ENCODE measurements around the gene PKN3.
A peak's percentile ranks its signal among the peaks of the same experiment; 100 is the strongest.

PKN3 gene

DNA sequence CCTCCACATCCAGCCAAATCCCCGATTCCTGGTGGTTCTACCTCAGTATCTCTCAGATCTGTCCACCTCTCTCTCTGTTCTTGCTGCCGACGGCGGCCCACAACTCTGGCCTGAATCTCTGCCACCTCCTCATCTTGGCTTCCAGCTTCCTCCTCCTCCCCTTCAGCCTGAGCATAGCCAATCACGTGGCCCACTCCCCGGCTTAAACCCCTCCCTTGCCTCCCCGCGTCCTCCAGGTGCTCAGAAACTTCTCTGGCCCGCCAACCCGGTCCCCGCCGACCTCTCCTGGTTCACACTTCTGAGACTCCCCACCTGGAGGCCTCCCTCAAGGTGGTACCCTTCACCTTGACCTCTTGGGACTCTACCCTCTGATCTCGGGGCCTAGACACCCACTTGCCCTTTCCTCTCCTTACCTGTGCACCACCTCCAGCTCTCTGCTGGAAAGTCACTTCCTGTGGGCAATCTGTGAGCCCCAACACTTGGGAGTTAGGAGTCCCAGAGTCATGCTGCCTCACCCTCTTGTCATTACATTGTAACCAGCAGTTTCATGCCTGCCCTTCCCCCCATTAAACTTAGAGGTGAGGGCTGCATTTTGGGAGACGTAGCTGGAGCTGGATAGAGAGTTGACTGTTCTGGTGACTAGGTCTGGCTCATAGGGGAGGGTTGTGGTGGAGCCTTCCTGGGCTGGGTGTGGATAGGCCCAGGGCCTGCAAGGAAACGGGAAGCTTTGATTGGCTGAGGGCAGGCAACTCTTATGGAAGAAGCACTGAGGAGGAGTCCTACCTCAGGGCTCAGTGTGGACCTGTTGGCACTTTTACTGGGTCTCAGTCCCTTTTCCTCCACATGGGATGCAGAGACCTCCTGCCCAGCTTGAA, 17.7 kb upstream of the PKN3 start:
- Histone ChIP-seq H3K23ac (ENCODE audit: low read length) (no peak overlapping the region), H2BK12ac (ENCODE audit: low read length) (peak overlapping the region; percentile 35), H3K9me3 (ENCODE audit: insufficient read depth, low read depth, low read length) (no peaks in the 10 kb centered on the region), H3K79me1 (ENCODE audit: low read length) (peaks cover 20% of the 10 kb centered on the region), H2BK120ac (ENCODE audit: insufficient read depth, low read length, poor library complexity) (peak overlapping the region; percentile 67), H3K14ac (ENCODE audit: low read length) (peak overlapping the region; percentile 43), H4K12ac (ENCODE audit: low read depth, low read length) (peak overlapping the region; percentile 43), H3K4me2 (ENCODE audit: low read length) (peak overlapping the region; percentile 91), H2AFZ (ENCODE audit: insufficient read depth, low read length, poor library complexity) (peak overlapping the region; percentile 68), H3K9ac (ENCODE audit: low read length) (peak overlapping the region; percentile 80), H3K27me3 (ENCODE audit: insufficient read depth, low read length) (no peaks in the 10 kb centered on the region), H3K79me2 (ENCODE audit: control insufficient read depth, insufficient read depth, low read length, poor library complexity) (peaks cover 15% of the 10 kb centered on the region), H4K91ac (ENCODE audit: low read depth, low read length) (peak overlapping the region; percentile 63), H2AK5ac (ENCODE audit: low read length) (peak overlapping the region; percentile 36), H3K36me3 (ENCODE audit: control insufficient read depth in 1 of 2, insufficient read depth in 2 of 2, low read length in 2 of 2) (peaks cover 0 to 2% of the 10 kb centered on the region in 2 experiments), H4K8ac (ENCODE audit: low read depth, low read length) (peak overlapping the region; percentile 72), H3K4ac (ENCODE audit: low read depth, low read length) (peak overlapping the region; percentile 66), H3K4me1 (ENCODE audit: control insufficient read depth in 1 of 2, insufficient read depth in 2 of 2, low read length in 2 of 2) (peaks cover 6 to 12% of the 10 kb centered on the region in 2 experiments), H3K27ac (ENCODE audit: low read depth, low read length) (peak overlapping the region; percentile 83), H3K18ac (ENCODE audit: low read length) (peak overlapping the region; percentile 43), H2BK5ac (ENCODE audit: low read depth, low read length, poor library complexity) (peak overlapping the region; percentile 49), H3K4me3 (ENCODE audit: low read depth, low read length) (peak overlapping the region; percentile 74)
- DNase-seq = peak; percentile 76 to 85
- no CpG with 5 or more reads among the region's 15 CpGs for WGBS (ENCODE audit: extremely low coverage, insufficient coverage, insufficient read length)

DNA sequence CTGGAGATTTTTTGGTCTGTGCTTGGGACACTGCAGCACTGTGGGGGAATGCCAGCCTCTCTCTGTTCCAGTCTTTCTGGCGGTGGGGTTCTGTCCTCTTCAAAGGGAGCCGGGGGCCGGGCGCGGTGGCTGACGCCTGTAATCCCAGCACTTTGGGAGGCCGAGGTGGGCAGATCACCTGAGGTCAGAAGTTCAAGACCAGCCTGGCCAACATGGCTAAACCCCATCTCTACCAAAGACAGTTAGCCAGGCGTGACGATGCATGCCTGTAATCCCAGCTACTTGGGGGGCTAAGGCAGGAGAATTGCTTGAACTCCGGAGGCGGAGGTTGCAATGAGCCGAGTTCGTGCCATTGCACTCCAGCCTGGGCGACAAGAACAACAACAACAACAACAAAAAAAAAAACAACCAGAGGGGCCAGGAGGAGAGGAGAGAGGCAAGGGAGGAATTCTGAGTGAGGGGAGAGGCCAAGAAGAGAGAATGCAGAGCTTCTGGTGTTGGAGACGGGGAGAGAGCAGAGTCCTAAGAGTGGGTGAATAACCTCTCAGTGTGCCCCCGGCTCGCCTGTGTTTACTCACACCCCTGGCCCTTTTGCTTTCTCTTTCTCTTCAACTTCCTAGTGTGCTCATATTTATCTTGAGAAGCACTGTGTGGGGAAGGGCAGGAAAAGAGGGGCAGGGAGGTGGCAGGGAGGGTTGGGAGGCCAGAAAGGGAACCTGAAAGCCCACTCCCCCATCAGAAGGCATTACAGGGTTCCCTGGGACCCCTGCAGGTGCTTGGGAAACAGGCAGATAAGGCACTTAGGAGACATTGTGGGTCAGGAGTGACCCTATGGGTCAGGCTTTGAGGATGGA, 16.4 kb upstream of the PKN3 start:
- Histone ChIP-seq H2AK5ac (ENCODE audit: low read length) (no peak overlapping the region), H3K4me2 (ENCODE audit: low read length) (peak overlapping the region; percentile 91), H3K36me3 (ENCODE audit: control insufficient read depth in 1 of 2, insufficient read depth in 2 of 2, low read length in 2 of 2) (peaks cover 0 to 2% of the 10 kb centered on the region in 2 experiments), H3K23ac (ENCODE audit: low read length) (no peak overlapping the region), H2BK120ac (ENCODE audit: insufficient read depth, low read length, poor library complexity) (no peak overlapping the region), H4K12ac (ENCODE audit: low read depth, low read length) (no peak overlapping the region), H2BK5ac (ENCODE audit: low read depth, low read length, poor library complexity) (no peak overlapping the region), H3K4ac (ENCODE audit: low read depth, low read length) (peak overlapping the region; percentile 78), H3K79me1 (ENCODE audit: low read length) (peaks cover 25% of the 10 kb centered on the region), H3K27me3 (ENCODE audit: insufficient read depth, low read length) (no peaks in the 10 kb centered on the region), H3K9ac (ENCODE audit: low read length) (peak overlapping the region; percentile 5), H3K27ac (ENCODE audit: low read depth, low read length) (no peak overlapping the region), H3K79me2 (ENCODE audit: control insufficient read depth, insufficient read depth, low read length, poor library complexity) (peaks cover 22% of the 10 kb centered on the region), H3K4me3 (ENCODE audit: low read depth, low read length) (no peak overlapping the region), H3K4me1 (ENCODE audit: control insufficient read depth in 1 of 2, insufficient read depth in 2 of 2, low read length in 2 of 2) (peaks cover 6 to 12% of the 10 kb centered on the region in 2 experiments), H3K9me3 (ENCODE audit: insufficient read depth, low read depth, low read length) (no peaks in the 10 kb centered on the region), H3K18ac (ENCODE audit: low read length) (no peak overlapping the region), H2BK12ac (ENCODE audit: low read length) (no peak overlapping the region), H4K8ac (ENCODE audit: low read depth, low read length) (no peak overlapping the region), H4K91ac (ENCODE audit: low read depth, low read length) (peak overlapping the region; percentile 20), H3K14ac (ENCODE audit: low read length) (no peak overlapping the region), H2AFZ (ENCODE audit: insufficient read depth, low read length, poor library complexity) (no peak overlapping the region)
- no peak for DNase-seq
- no CpG with 5 or more reads among the region's 17 CpGs for WGBS (ENCODE audit: extremely low coverage, insufficient coverage, insufficient read length)

DNA sequence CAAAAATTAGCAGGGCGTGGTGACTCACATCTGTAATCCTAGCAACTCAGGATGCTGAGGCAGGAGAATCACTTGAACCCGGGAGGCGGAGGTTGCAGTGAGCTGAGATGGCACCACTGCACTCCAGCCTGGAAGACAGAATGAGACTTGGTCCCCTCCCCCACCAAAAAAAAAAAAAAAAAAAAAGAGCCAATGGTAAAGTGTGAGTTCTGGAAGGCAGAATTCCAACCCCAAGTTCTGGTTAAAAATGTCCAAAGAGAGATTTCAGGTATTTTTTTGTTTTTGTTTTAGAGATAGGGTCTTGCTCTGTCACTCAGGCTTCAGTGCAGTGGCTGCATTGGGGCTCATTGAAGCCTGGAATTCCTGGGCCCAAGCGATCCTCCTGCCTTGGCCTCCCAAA, 14.8 kb upstream of the PKN3 start:
- no peak overlapping the region for H3K27ac ChIP-seq (ENCODE audit: low read depth, low read length)
- no CpG with 5 or more reads among the region's 4 CpGs for WGBS (ENCODE audit: extremely low coverage, insufficient coverage, insufficient read length)

GRCh38 chr9:128688501-128689292, 13.6 kb upstream of the PKN3 start, which contains the start of gene SET:
Gene SET (plus strand): TSS chr9:128689222. CDS start chr9:128689583, 361 bp downstream.
- Histone ChIP-seq H3K36me3 (ENCODE audit: control insufficient read depth in 1 of 2, insufficient read depth in 2 of 2, low read length in 2 of 2) (peaks cover 5 to 17% of the 10 kb centered on the region in 2 experiments), H4K8ac (ENCODE audit: low read depth, low read length) (peak within 1 kb of the TSS; percentile 83), H3K27ac (ENCODE audit: low read depth, low read length) (peak within 1 kb of the TSS; percentile 99), H3K4me3 (ENCODE audit: low read depth, low read length) (peak within 1 kb of the TSS; percentile 97), H2AK5ac (ENCODE audit: low read length) (no peak within 1 kb of the TSS), H3K4ac (ENCODE audit: low read depth, low read length) (peak within 1 kb of the TSS; percentile 98), H3K4me1 (ENCODE audit: control insufficient read depth in 1 of 2, insufficient read depth in 2 of 2, low read length in 2 of 2) (peaks cover 6 to 12% of the 10 kb centered on the region in 2 experiments), H4K91ac (ENCODE audit: low read depth, low read length) (peak within 1 kb of the TSS; percentile 92), H3K4me2 (ENCODE audit: low read length) (peak within 1 kb of the TSS; percentile 71), H3K14ac (ENCODE audit: low read length) (peak within 1 kb of the TSS; percentile 86), H3K9ac (ENCODE audit: low read length) (peak within 1 kb of the TSS; percentile 95), H2BK12ac (ENCODE audit: low read length) (no peak within 1 kb of the TSS), H3K9me3 (ENCODE audit: insufficient read depth, low read depth, low read length) (no peaks in the 10 kb centered on the region), H3K27me3 (ENCODE audit: insufficient read depth, low read length) (no peaks in the 10 kb centered on the region), H2AFZ (ENCODE audit: insufficient read depth, low read length, poor library complexity) (peak within 1 kb of the TSS; percentile 42), H3K79me2 (ENCODE audit: control insufficient read depth, insufficient read depth, low read length, poor library complexity) (peaks cover 23% of the 10 kb centered on the region), H3K23ac (ENCODE audit: low read length) (no peak within 1 kb of the TSS), H2BK5ac (ENCODE audit: low read depth, low read length, poor library complexity) (peak within 1 kb of the TSS; percentile 94), H3K79me1 (ENCODE audit: low read length) (peaks cover 24% of the 10 kb centered on the region), H3K18ac (ENCODE audit: low read length) (peak within 1 kb of the TSS; percentile 80), H4K12ac (ENCODE audit: low read depth, low read length) (peak within 1 kb of the TSS; percentile 29), H2BK120ac (ENCODE audit: insufficient read depth, low read length, poor library complexity) (peak within 1 kb of the TSS; percentile 79)
- peak; percentile 89 to 97 for DNase-seq
- no CpG with 5 or more reads among the region's 93 CpGs for WGBS (ENCODE audit: extremely low coverage, insufficient coverage, insufficient read length)

More for the DNA sequence above, 14.8 kb upstream of the PKN3 start:
- Histone ChIP-seq H3K79me2 (ENCODE audit: control insufficient read depth, insufficient read depth, low read length, poor library complexity) (peaks cover 23% of the 10 kb centered on the region), H3K4me3 (ENCODE audit: low read depth, low read length) (no peak overlapping the region), H3K4me1 (ENCODE audit: control insufficient read depth in 1 of 2, insufficient read depth in 2 of 2, low read length in 2 of 2) (peaks cover 6 to 12% of the 10 kb centered on the region in 2 experiments), H3K79me1 (ENCODE audit: low read length) (peaks cover 25% of the 10 kb centered on the region), H3K18ac (ENCODE audit: low read length) (no peak overlapping the region), H3K9ac (ENCODE audit: low read length) (no peak overlapping the region), H3K27me3 (ENCODE audit: insufficient read depth, low read length) (no peaks in the 10 kb centered on the region), H4K91ac (ENCODE audit: low read depth, low read length) (no peak overlapping the region), H2BK120ac (ENCODE audit: insufficient read depth, low read length, poor library complexity) (no peak overlapping the region), H3K23ac (ENCODE audit: low read length) (no peak overlapping the region), H3K4me2 (ENCODE audit: low read length) (no peak overlapping the region), H3K14ac (ENCODE audit: low read length) (no peak overlapping the region), H3K36me3 (ENCODE audit: control insufficient read depth in 1 of 2, insufficient read depth in 2 of 2, low read length in 2 of 2) (peaks cover 5 to 10% of the 10 kb centered on the region in 2 experiments), H2BK12ac (ENCODE audit: low read length) (no peak overlapping the region), H2BK5ac (ENCODE audit: low read depth, low read length, poor library complexity) (no peak overlapping the region), H2AK5ac (ENCODE audit: low read length) (no peak overlapping the region), H3K9me3 (ENCODE audit: insufficient read depth, low read depth, low read length) (no peaks in the 10 kb centered on the region), H2AFZ (ENCODE audit: insufficient read depth, low read length, poor library complexity) (no peak overlapping the region), H4K12ac (ENCODE audit: low read depth, low read length) (no peak overlapping the region), H3K4ac (ENCODE audit: low read depth, low read length) (no peak overlapping the region), H4K8ac (ENCODE audit: low read depth, low read length) (no peak overlapping the region)
- DNase-seq = no peak
